ENCODE data around the gene STUB1.

STUB1 gene

GRCh38 chr16:728131-728889, 48.1 kb downstream of the STUB1 start:
- peaks cover 76% of the 10 kb centered on the region for H4K20me1 ChIP-seq
- H3K4me2 ChIP-seq, result peak overlapping the region; percentile 100
- no peaks in the 10 kb centered on the region for H3K9me3 ChIP-seq
- peak overlapping the region; percentile 83 for H3K9ac ChIP-seq
- peaks cover 76% of the 10 kb centered on the region for H3K4me1 ChIP-seq
- H3K27me3 ChIP-seq, result no peaks in the 10 kb centered on the region
- H3K36me3 ChIP-seq, result peaks cover 43% of the 10 kb centered on the region
- peak overlapping the region; percentile 80 for H3K4me3 ChIP-seq
- peak overlapping the region; percentile 89 for H3K27ac ChIP-seq
- TF ChIP-seq Cebpa-rat (IDR thresholded peaks at IDR 0.05), result no peak

- Histone ChIP-seq H3K27ac (peak overlapping the region; percentile 68; the same call in 1 of the 2 replicates), H4K20me1 (peaks cover 76% of the 10 kb centered on the region), H3K9ac (no peak overlapping the region)
Measured at GRCh38 chr16:728890-729744, 48.9 kb downstream of the STUB1 start.

GRCh38 chr16:729768-730665, 49.8 kb downstream of the STUB1 start:
- Histone ChIP-seq H3K27ac (0 out of 2 replicates have a peak overlapping the region, but pooled peaks have one; percentile 13), H3K9ac (no peak overlapping the region), H3K4me3 (no peak overlapping the region), H4K20me1 (peaks cover 76% of the 10 kb centered on the region), H3K27me3 (no peaks in the 10 kb centered on the region), H3K4me1 (peaks cover 76% of the 10 kb centered on the region), H3K9me3 (no peaks in the 10 kb centered on the region), H3K4me2 (peak overlapping the region; percentile 100; the same call in 1 of the 2 replicates), H3K36me3 (peaks cover 60% of the 10 kb centered on the region)
- no peak for TF ChIP-seq Cebpa-rat (IDR thresholded peaks at IDR 0.05)

More at GRCh38 chr16:728890-729744, 48.9 kb downstream of the STUB1 start:
- Histone ChIP-seq H3K4me2 (peak overlapping the region; percentile 100), H3K27me3 (no peaks in the 10 kb centered on the region), H3K4me3 (peak overlapping the region; percentile 80; the same call in 1 of the 2 replicates), H3K36me3 (peaks cover 51% of the 10 kb centered on the region), H3K9me3 (no peaks in the 10 kb centered on the region), H3K4me1 (peaks cover 76% of the 10 kb centered on the region)
- no peak for TF ChIP-seq Cebpa-rat (IDR thresholded peaks at IDR 0.05)

- Histone ChIP-seq H3K4me1 (peaks cover 76% of the 10 kb centered on the region), H3K36me3 (peaks cover 69% of the 10 kb centered on the region), H3K4me2 (peak overlapping the region; percentile 8; the same call in 1 of the 2 replicates), H3K4me3 (no peak overlapping the region), H3K27ac (peak overlapping the region; percentile 39; the same call in 1 of the 2 replicates), H4K20me1 (peaks cover 76% of the 10 kb centered on the region), H3K9me3 (no peaks in the 10 kb centered on the region), H3K27me3 (no peaks in the 10 kb centered on the region), H3K9ac (no peak overlapping the region)
- no peak for TF ChIP-seq Cebpa-rat (IDR thresholded peaks at IDR 0.05)
Measured at GRCh38 chr16:730666-731509, 50.7 kb downstream of the STUB1 start.

- 0 out of 2 replicates have a peak overlapping the region, but pooled peaks have one; percentile 2 for H3K4me2 ChIP-seq
- H3K4me1 ChIP-seq, result peaks cover 80% of the 10 kb centered on the region
- no peak overlapping the region for H3K4me3 ChIP-seq
- peaks cover 82% of the 10 kb centered on the region for H3K36me3 ChIP-seq
- H3K27me3 ChIP-seq, result no peaks in the 10 kb centered on the region
- H3K9ac ChIP-seq, result peak overlapping the region; percentile 2; the same call in 1 of the 2 replicates
- H3K27ac ChIP-seq, result no peak overlapping the region
- peaks cover 71% of the 10 kb centered on the region for H4K20me1 ChIP-seq
- no peak for TF ChIP-seq Cebpa-rat (IDR thresholded peaks at IDR 0.05)
- H3K9me3 ChIP-seq, result no peaks in the 10 kb centered on the region
Measured at GRCh38 chr16:732332-732731, 52.1 kb downstream of the STUB1 start.

Measured in BLaER1 (cell line).